ENCODE results near the gene BTN2A1.

DNA sequence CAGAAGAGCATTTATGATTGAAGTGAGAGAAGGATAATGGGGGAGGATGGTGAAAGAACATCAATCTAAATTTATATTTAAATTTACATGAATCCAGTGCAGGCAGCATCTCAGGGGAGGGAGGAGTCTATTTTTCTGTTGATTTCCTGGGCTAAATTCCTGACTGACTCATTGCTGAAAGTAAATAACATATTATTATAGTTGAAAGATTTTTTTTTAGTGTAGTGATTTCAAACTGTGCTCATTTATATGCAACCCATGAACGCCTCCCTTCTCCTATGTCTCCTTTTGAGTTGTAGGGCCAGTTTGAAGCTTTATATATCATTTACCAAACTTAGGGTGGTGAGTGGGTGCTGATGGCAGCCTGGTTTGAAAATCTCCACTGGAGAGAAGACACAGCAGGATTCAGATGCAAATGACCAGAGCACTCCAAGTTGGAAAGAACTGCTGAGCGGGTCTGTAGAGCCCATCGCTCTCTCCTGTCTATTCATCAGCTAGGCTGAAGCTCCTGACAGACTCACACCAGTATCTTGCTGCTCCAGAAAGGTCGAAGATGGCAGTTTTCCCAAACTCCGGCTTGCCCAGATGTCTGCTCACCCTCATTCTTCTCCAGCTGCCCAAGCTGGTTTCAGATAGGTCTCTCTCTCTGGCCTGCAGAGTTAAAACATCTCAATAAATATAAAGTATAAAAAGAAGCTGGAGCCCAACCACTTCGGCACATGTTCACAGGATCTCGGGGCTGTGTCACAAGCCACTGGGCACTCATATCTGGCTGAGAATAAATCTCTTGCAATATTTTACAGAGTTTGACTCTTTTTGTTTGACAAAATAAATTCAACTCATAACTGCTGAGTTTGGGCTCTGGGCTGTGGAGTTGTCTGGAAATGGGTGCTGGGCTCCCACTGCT lies 18.3 kb downstream of the BTN2A1 start:
- TF ChIP-seq POLR2AphosphoS5 (IDR thresholded peaks at IDR 0.05; ENCODE audit: low read depth, low read length) (no peak), TEAD4 (IDR thresholded peaks at IDR 0.05; ENCODE audit: borderline replicate concordance, insufficient read depth) (no peak), EP300 (IDR thresholded peaks at IDR 0.05; ENCODE audit: borderline replicate concordance in 1 of 2, low read depth in 1 of 2, low read length in 1 of 2) (no peak), SMC3 (IDR thresholded peaks at IDR 0.05; ENCODE audit: low read depth, low read length) (no peak), TAF1 (IDR thresholded peaks at IDR 0.05; ENCODE audit: borderline replicate concordance, low read depth, low read length) (no peak), MXI1 (IDR thresholded peaks at IDR 0.05; ENCODE audit: low read depth, low read length) (no peak), RAD21 (IDR thresholded peaks at IDR 0.05; ENCODE audit: low read length) (no peak), JUND (IDR thresholded peaks at IDR 0.05) (no peak), RCOR1 (IDR thresholded peaks at IDR 0.05; ENCODE audit: low read length) (no peak)
- TF ChIP-seq, protein P1, sequence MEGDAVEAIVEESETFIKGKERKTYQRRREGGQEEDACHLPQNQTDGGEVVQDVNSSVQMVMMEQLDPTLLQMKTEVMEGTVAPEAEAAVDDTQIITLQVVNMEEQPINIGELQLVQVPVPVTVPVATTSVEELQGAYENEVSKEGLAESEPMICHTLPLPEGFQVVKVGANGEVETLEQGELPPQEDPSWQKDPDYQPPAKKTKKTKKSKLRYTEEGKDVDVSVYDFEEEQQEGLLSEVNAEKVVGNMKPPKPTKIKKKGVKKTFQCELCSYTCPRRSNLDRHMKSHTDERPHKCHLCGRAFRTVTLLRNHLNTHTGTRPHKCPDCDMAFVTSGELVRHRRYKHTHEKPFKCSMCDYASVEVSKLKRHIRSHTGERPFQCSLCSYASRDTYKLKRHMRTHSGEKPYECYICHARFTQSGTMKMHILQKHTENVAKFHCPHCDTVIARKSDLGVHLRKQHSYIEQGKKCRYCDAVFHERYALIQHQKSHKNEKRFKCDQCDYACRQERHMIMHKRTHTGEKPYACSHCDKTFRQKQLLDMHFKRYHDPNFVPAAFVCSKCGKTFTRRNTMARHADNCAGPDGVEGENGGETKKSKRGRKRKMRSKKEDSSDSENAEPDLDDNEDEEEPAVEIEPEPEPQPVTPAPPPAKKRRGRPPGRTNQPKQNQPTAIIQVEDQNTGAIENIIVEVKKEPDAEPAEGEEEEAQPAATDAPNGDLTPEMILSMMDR (IDR thresholded peaks at IDR 0.05): no peak
- TF ChIP-seq, protein P2, sequence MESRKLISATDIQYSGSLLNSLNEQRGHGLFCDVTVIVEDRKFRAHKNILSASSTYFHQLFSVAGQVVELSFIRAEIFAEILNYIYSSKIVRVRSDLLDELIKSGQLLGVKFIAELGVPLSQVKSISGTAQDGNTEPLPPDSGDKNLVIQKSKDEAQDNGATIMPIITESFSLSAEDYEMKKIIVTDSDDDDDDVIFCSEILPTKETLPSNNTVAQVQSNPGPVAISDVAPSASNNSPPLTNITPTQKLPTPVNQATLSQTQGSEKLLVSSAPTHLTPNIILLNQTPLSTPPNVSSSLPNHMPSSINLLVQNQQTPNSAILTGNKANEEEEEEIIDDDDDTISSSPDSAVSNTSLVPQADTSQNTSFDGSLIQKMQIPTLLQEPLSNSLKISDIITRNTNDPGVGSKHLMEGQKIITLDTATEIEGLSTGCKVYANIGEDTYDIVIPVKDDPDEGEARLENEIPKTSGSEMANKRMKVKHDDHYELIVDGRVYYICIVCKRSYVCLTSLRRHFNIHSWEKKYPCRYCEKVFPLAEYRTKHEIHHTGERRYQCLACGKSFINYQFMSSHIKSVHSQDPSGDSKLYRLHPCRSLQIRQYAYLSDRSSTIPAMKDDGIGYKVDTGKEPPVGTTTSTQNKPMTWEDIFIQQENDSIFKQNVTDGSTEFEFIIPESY (IDR thresholded peaks at IDR 0.05; ENCODE audit: borderline replicate concordance, low read depth): no peak
- TF ChIP-seq, protein P3, sequence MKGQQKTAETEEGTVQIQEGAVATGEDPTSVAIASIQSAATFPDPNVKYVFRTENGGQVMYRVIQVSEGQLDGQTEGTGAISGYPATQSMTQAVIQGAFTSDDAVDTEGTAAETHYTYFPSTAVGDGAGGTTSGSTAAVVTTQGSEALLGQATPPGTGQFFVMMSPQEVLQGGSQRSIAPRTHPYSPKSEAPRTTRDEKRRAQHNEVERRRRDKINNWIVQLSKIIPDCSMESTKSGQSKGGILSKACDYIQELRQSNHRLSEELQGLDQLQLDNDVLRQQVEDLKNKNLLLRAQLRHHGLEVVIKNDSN (IDR thresholded peaks at IDR 0.05; ENCODE audit: borderline replicate concordance, low read depth): no peak
